ENCODE data around the gene UBASH3A.

The UBASH3A gene

DNA sequence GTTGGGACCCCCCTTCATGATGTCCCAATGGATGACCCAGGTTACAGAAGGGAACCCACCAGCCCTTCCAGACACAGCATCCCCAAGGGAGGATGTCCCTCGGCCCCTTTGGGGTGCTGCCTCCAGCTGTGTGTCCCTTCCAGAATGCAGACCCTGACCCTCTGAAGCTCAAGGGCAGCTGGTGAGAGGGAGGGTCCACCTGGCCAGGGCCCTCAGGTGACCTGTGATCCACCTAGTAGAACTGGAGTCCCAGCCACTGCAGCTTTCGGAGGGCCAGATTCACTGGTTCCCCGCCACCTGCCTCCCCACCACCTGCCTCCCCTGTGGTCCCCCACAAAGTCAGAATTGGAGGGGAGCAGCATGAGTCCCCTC lies 27.8 kb upstream of the UBASH3A start:
- H3K9me3 ChIP-seq (ENCODE audit: low read length), result no peaks in the 10 kb centered on the region
- H3K9ac ChIP-seq (ENCODE audit: low read length), result no peak overlapping the region
- no peaks in the 10 kb centered on the region for H3K36me3 ChIP-seq (ENCODE audit: insufficient read depth, low read length)
- H3K27ac ChIP-seq (ENCODE audit: low read depth, low read length), result no peak overlapping the region
- H3K4me3 ChIP-seq (ENCODE audit: low read depth in 1 of 2, low read length in 2 of 2), result no peak overlapping the region
- H3K27me3 ChIP-seq (ENCODE audit: control insufficient read depth in 1 of 2, insufficient read depth in 2 of 2, low read length in 2 of 2), result peaks cover 0 to 16% of the 10 kb centered on the region in 2 donors
- H3K4me1 ChIP-seq (ENCODE audit: insufficient read depth, low read length), result no peaks in the 10 kb centered on the region

DNA sequence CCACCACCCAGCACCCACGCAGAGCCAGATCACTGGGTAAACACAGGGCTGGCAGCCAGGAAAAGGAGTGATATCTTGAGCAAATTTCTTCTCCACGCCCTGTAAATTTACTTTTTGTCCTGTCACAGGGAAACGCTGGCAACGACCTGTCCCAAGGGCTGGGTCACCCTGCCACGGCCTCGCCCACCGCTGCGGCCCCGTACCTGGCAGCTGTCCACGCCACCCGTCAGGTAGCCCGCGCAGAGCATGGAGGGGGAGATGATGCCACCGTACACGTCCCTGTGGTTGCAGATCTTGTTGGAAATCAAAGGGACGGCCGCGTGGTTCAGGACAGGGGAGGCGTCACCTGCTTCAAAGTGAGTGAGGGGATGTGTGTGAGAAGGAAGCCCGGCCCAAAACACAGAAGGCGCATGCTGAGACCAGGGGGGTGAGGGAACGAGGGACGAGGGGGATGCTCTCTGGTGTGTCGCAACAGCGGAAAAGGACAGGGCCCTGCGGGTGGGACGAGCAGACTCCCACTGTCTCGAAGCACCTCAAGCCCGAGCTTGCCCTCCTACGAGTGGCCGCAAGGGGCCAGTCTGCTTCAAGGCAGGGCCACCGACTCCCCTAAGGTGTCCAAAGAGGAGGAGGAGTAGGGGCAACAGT lies 27.2 kb upstream of the UBASH3A start:
- no peak overlapping the region for H3K4me3 ChIP-seq (ENCODE audit: low read depth in 1 of 2, low read length in 2 of 2)
- no peaks in the 10 kb centered on the region for H3K9me3 ChIP-seq (ENCODE audit: low read length)
- H3K36me3 ChIP-seq (ENCODE audit: insufficient read depth, low read length), result no peaks in the 10 kb centered on the region
- H3K27ac ChIP-seq (ENCODE audit: low read depth, low read length), result no peak overlapping the region
- H3K4me1 ChIP-seq (ENCODE audit: insufficient read depth, low read length), result no peaks in the 10 kb centered on the region
- no peak overlapping the region for H3K9ac ChIP-seq (ENCODE audit: low read length)
- H3K27me3 ChIP-seq (ENCODE audit: control insufficient read depth in 1 of 2, insufficient read depth in 2 of 2, low read length in 2 of 2), result peaks cover 0 to 13% of the 10 kb centered on the region in 2 donors

DNA sequence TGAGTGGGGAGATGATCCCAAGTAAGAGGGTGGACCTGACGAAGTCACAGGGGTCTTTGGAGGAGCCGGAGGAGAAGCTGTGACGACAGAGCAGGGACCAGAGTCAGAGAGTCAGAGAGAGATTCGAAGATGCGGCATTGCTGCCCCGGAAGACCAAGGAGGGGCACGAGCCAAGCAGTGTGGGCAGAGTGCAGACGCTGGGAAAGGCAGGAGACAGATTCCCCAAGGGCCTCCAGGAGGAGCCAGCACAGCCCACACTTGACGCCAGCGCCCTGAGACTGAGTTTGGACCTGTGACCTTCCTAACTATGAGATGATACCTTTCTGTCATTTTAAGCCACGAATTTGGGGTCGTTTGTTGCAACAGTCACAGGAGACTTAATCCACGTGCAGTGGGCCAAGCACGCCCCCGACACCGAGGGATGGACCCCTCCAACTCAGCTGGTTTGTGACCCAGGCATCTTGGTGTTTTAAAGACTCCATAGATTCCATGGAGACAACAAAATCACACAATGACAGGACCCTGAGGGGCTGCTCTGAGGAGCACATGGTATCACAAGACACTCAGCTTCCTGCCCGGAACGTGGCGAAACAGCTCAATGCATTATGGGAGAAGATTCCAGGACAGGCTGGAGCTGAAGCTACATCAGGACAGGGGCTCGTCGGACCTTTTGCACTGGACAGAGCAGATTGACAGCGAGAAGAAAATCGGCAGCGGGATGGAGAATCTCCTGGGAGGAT lies 26.3 kb upstream of the UBASH3A start:
- Histone ChIP-seq H3K9ac (ENCODE audit: low read length) (no peak overlapping the region), H3K9me3 (ENCODE audit: low read length) (no peaks in the 10 kb centered on the region), H3K27me3 (ENCODE audit: control insufficient read depth in 1 of 2, insufficient read depth in 2 of 2, low read length in 2 of 2) (peaks cover 0 to 13% of the 10 kb centered on the region in 2 donors), H3K27ac (ENCODE audit: low read depth, low read length) (no peak overlapping the region), H3K36me3 (ENCODE audit: insufficient read depth, low read length) (no peaks in the 10 kb centered on the region), H3K4me3 (ENCODE audit: low read depth in 1 of 2, low read length in 2 of 2) (no peak overlapping the region), H3K4me1 (ENCODE audit: insufficient read depth, low read length) (no peaks in the 10 kb centered on the region)

DNA sequence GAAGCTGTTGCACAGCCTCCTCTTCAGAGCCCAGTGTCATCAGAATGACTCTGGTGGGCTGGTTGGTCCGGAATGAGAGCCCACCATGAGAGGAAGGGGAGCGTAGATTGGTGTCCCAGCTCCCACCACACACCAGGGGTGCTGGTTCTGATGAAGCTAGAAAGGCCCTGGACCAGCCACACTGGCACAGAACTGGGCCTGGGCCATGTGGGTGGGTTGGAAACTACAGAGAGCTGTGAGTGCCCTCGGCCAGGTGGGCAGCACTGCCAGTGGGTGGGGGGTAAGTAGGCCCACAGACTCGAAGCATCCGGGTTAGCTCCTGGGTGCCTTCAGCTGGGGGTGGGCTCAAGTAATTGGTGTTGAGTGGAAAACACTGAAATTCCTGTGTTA lies 25.8 kb upstream of the UBASH3A start:
- no peak overlapping the region for H3K4me3 ChIP-seq (ENCODE audit: low read depth in 1 of 2, low read length in 2 of 2)
- H3K4me1 ChIP-seq (ENCODE audit: insufficient read depth, low read length), result no peaks in the 10 kb centered on the region
- no peaks in the 10 kb centered on the region for H3K9me3 ChIP-seq (ENCODE audit: low read length)
- H3K27me3 ChIP-seq (ENCODE audit: control insufficient read depth in 1 of 2, insufficient read depth in 2 of 2, low read length in 2 of 2), result peaks cover 0 to 13% of the 10 kb centered on the region in 2 donors
- H3K36me3 ChIP-seq (ENCODE audit: insufficient read depth, low read length), result no peaks in the 10 kb centered on the region
- H3K27ac ChIP-seq (ENCODE audit: low read depth, low read length), result no peak overlapping the region
- H3K9ac ChIP-seq (ENCODE audit: low read length), result no peak overlapping the region

DNA sequence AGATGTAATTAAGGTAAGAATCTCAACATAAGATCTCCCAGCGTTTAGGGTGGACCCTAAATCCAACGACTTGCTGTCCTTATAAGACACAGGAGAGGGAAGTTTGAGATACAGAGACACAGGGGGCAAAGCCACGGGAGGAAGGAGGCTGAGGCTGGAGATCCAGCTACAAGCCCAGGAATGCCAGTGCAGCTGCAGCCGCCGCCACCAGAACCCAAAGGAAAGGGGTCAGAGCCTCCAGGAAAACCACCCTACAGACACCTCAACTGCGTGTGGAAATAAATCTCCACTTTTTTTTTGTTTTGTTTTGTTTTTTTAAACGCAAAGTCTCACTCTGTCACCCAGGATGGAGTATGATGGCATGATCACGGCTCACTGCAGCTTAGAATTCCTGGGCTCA lies 25.3 kb upstream of the UBASH3A start:
- no peaks in the 10 kb centered on the region for H3K4me1 ChIP-seq (ENCODE audit: insufficient read depth, low read length)
- no peak overlapping the region for H3K27ac ChIP-seq (ENCODE audit: low read depth, low read length)
- no peak overlapping the region for H3K9ac ChIP-seq (ENCODE audit: low read length)
- H3K27me3 ChIP-seq (ENCODE audit: control insufficient read depth in 1 of 2, insufficient read depth in 2 of 2, low read length in 2 of 2), result peaks cover 0 to 13% of the 10 kb centered on the region in 2 donors
- no peaks in the 10 kb centered on the region for H3K36me3 ChIP-seq (ENCODE audit: insufficient read depth, low read length)
- no peak overlapping the region for H3K4me3 ChIP-seq (ENCODE audit: low read depth in 1 of 2, low read length in 2 of 2)
- H3K9me3 ChIP-seq (ENCODE audit: low read length), result no peaks in the 10 kb centered on the region

DNA sequence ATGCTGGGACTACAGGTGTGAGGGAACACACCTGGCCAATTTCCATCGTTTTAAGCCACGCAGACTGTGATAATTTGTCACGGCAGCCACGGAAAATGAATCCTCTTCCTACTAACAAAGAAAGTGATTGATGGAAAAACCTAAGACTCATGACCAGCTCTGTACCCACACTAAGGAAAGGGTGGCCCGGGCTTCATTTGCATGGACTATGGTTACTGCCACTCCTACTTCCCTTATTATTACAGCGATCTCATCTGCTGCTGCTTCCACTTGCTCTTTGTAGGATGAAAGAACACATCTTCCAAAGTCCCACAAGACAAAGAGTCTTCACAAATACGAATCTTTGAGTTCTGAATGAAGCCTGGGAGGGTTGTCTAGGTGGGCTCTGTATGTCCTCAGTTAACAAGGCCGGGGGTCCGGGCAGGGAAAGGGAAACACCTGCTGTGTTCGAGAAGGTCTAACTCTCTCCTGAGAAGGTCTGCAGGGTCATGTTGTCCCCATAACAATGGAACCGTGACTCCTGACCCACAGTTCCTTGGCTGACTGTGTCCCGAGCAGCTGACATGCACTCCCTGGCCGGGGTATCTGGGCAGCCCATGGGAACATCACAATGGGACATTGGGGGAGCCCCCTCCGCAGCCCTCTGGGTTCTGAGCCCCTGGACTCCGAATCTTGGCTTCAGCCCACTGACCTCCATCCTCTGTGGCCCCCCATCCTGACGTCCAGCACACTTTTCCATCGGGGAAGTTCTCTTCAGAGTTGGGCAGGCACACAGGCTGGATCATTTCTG lies 24.1 kb upstream of the UBASH3A start:
- no peaks in the 10 kb centered on the region for H3K9me3 ChIP-seq (ENCODE audit: low read length)
- H3K27me3 ChIP-seq (ENCODE audit: control insufficient read depth in 1 of 2, insufficient read depth in 2 of 2, low read length in 2 of 2), result peaks cover 0 to 13% of the 10 kb centered on the region in 2 donors
- no peak overlapping the region for H3K27ac ChIP-seq (ENCODE audit: low read depth, low read length)
- H3K9ac ChIP-seq (ENCODE audit: low read length), result no peak overlapping the region
- H3K36me3 ChIP-seq (ENCODE audit: insufficient read depth, low read length), result no peaks in the 10 kb centered on the region
- no peaks in the 10 kb centered on the region for H3K4me1 ChIP-seq (ENCODE audit: insufficient read depth, low read length)
- no peak overlapping the region for H3K4me3 ChIP-seq (ENCODE audit: low read depth in 1 of 2, low read length in 2 of 2)

DNA sequence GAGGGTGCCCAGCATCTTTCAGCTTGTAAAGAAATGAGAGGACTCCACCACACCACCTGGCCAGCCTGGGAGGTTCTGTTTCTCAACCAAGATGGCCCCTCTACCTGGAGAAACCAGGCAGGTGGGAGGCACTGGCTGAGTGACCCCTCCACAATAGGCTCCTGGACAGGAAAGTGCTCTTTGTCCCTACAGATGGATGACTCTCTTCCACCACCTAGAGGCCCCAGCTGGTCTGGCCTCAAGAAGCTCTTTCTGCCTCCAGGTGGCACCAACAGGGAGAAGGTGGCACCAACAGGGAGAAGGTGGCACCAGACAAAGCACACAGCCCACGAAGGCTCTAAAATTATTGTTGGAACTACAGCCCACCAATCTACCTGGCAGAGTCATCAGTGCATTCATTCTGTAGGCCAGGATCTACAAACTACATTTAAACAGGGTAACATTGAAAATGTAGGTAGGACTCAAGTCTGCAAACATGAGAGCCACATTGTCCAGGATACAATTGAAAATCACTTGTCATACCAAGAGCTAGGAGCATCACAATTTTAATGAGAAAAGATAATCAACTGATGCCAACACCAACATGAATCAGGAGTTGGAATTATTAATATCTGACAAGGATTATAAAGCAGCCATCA lies 22.2 kb upstream of the UBASH3A start:
- Histone ChIP-seq H3K4me3 (ENCODE audit: low read depth in 1 of 2, low read length in 2 of 2) (no peak overlapping the region), H3K27ac (ENCODE audit: low read depth, low read length) (no peak overlapping the region), H3K4me1 (ENCODE audit: insufficient read depth, low read length) (no peaks in the 10 kb centered on the region), H3K9ac (ENCODE audit: low read length) (no peak overlapping the region), H3K9me3 (ENCODE audit: low read length) (no peaks in the 10 kb centered on the region), H3K27me3 (ENCODE audit: control insufficient read depth in 1 of 2, insufficient read depth in 2 of 2, low read length in 2 of 2) (peaks cover 0 to 7% of the 10 kb centered on the region in 2 donors), H3K36me3 (ENCODE audit: insufficient read depth, low read length) (no peaks in the 10 kb centered on the region)

DNA sequence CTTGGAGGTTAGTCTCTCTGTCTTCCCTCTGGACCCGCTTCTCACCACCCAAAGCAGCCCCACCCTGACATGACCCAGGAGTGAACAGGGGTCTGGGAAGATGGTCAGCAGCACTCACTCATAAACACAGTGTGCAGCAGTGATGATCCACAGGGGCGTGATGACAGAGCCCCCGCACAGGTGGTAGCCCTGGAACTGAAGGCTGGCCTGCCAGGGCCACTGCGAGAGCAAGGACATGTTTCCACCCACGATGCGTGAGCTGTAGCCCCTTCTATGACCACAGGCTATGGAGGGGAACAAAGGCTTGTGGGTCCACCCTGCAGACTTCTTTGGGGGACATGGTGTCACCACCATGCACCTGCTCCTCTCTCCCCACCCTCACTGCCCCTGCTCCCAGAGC lies 20.8 kb upstream of the UBASH3A start:
- H3K9me3 ChIP-seq (ENCODE audit: low read length), result no peaks in the 10 kb centered on the region

DNA sequence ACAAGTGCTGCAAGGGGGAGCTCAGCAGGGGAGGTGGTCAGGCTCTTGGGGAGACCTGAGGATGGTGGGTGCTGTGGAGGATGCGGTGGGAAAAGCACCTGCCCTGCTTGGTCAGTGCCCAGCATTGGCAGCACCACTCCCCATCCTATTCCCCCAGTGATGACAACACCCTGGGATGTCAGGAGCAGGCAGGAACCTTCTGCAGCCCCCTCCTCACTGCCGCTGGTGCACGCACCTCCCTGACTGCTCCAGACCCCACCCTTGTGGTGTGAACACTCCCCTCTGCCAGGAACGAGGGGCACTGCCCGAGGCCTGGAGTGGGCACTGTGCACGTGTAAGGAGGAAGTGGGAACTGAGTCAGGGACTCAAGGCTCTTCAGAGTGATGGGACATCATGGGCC lies 20.4 kb upstream of the UBASH3A start:
- no peak overlapping the region for H3K27ac ChIP-seq (ENCODE audit: low read depth, low read length)
- no peaks in the 10 kb centered on the region for H3K9me3 ChIP-seq (ENCODE audit: low read length)
- H3K4me3 ChIP-seq (ENCODE audit: low read depth in 1 of 2, low read length in 2 of 2), result no peak overlapping the region
- no peaks in the 10 kb centered on the region for H3K27me3 ChIP-seq (ENCODE audit: control insufficient read depth in 1 of 2, insufficient read depth in 2 of 2, low read length in 2 of 2)
- H3K36me3 ChIP-seq (ENCODE audit: insufficient read depth, low read length), result no peaks in the 10 kb centered on the region
- no peaks in the 10 kb centered on the region for H3K4me1 ChIP-seq (ENCODE audit: insufficient read depth, low read length)
- no peak overlapping the region for H3K9ac ChIP-seq (ENCODE audit: low read length)

More for the DNA sequence above, 20.8 kb upstream of the UBASH3A start:
- Histone ChIP-seq H3K4me1 (ENCODE audit: insufficient read depth, low read length) (no peaks in the 10 kb centered on the region), H3K9ac (ENCODE audit: low read length) (no peak overlapping the region), H3K36me3 (ENCODE audit: insufficient read depth, low read length) (no peaks in the 10 kb centered on the region), H3K27me3 (ENCODE audit: control insufficient read depth in 1 of 2, insufficient read depth in 2 of 2, low read length in 2 of 2) (no peaks in the 10 kb centered on the region), H3K4me3 (ENCODE audit: low read depth in 1 of 2, low read length in 2 of 2) (no peak overlapping the region), H3K27ac (ENCODE audit: low read depth, low read length) (no peak overlapping the region)

DNA sequence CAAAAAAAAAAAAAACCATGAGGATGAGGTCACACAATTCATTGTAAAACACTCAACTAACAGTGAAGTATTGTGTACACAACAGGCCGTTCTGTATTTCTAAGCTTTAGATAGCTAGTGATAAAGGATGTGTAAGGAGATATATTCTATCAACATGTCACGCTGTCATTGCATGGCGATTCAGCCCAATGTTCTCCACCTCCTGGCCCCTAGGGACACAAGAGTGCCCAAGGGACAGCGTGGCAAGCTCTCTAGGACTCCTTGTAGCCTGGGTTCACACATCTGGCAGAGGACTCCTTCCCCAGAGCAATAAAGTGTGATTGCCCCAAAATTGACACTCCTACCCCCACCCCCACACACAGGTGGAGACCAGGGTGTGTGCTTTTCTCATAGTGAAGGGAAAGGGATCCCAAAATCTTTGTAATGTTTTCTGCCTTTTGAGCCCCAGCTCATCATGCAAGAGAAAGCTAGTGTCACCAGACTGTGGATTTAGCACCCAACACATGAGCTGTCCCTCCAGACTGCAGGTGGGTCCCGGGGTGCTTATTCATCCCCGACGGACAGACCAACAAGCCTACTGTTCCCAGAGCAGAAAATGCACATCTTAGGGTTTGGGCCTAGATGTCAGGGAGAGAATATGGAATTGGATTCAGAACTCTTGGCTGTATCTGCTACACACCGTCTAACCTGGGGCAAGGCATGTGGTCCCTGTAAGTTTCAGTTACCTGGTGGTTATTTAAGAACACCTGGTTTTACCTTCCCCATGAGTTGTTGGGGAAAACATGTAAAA lies 19.4 kb upstream of the UBASH3A start:
- Histone ChIP-seq H3K27me3 (ENCODE audit: control insufficient read depth in 1 of 2, insufficient read depth in 2 of 2, low read length in 2 of 2) (no peaks in the 10 kb centered on the region), H3K27ac (ENCODE audit: low read depth, low read length) (no peak overlapping the region), H3K36me3 (ENCODE audit: insufficient read depth, low read length) (no peaks in the 10 kb centered on the region), H3K9me3 (ENCODE audit: low read length) (no peaks in the 10 kb centered on the region), H3K9ac (ENCODE audit: low read length) (no peak overlapping the region), H3K4me3 (ENCODE audit: low read depth in 1 of 2, low read length in 2 of 2) (no peak overlapping the region), H3K4me1 (ENCODE audit: insufficient read depth, low read length) (no peaks in the 10 kb centered on the region)

DNA sequence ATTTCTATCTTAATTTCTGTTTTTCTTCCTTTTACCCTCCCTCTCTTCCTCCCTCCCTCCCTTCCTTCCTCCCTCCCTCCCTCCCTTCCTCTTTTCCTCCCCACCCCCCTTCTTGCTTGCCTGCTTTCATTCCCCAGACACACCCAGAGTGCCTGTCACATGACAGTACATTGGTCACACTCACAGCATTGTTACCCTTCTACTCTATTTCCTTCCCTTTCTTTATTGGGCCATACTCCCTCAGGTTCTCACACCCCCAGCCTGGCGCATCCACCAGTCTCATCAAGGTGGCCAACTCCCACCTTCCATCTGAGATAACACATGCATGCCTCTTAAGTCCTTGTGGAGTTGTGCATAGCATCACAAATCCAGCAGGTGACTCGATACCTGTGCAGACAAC lies 18.7 kb upstream of the UBASH3A start:
- no peaks in the 10 kb centered on the region for H3K36me3 ChIP-seq (ENCODE audit: insufficient read depth, low read length)
- no peak overlapping the region for H3K9ac ChIP-seq (ENCODE audit: low read length)
- H3K4me1 ChIP-seq (ENCODE audit: insufficient read depth, low read length), result no peaks in the 10 kb centered on the region
- no peaks in the 10 kb centered on the region for H3K9me3 ChIP-seq (ENCODE audit: low read length)
- H3K27me3 ChIP-seq (ENCODE audit: control insufficient read depth in 1 of 2, insufficient read depth in 2 of 2, low read length in 2 of 2), result no peaks in the 10 kb centered on the region
- no peak overlapping the region for H3K4me3 ChIP-seq (ENCODE audit: low read depth in 1 of 2, low read length in 2 of 2)
- no peak overlapping the region for H3K27ac ChIP-seq (ENCODE audit: low read depth, low read length)

Data from muscle layer of colon (tissue), 2 donors.